H9 (cell line): ENCODE data around the gene TRIO. TPM values are rescaled to one million over a fixed set of nuclear protein-coding genes. Genes with fewer than 3 reads are reported as not detected.

ENCODE experiments used
- DNase-seq: peaks from one replicate; pipeline ENCODE4 v3.0.0-alpha.2; 2017
- H2AFZ ChIP-seq: one replicate; pipeline ENCODE4 v1.6.1; 2013; ENCODE audit warnings: mild to moderate bottlenecking, low read length, control low read depth, moderate library complexity
- H2AK5ac ChIP-seq: 2 replicates; pipeline ENCODE4 v1.6.1; 2013; ENCODE audit warnings: low read length, control low read depth, mixed read lengths; ENCODE audit not compliant: insufficient read length
- H2BK120ac ChIP-seq: one replicate; pipeline ENCODE4 v1.6.1; 2013; ENCODE audit warnings: low read depth, mild to moderate bottlenecking, low read length, control low read depth, inconsistent platforms; ENCODE audit not compliant: poor library complexity, severe bottlenecking
- H2BK12ac ChIP-seq: 2 replicates; pipeline ENCODE4 v1.6.1; 2013; ENCODE audit warnings: low read length, control low read depth, mixed read lengths, low read depth; ENCODE audit not compliant: insufficient read length
- H2BK15ac ChIP-seq: 2 replicates; pipeline ENCODE4 v1.6.1; 2013; ENCODE audit warnings: low read depth, low read length, control low read depth
- H2BK20ac ChIP-seq: one replicate; pipeline ENCODE4 v1.6.1; 2013; ENCODE audit warnings: low read depth, mild to moderate bottlenecking, low read length, control low read depth, inconsistent platforms; ENCODE audit not compliant: poor library complexity, severe bottlenecking
- H2BK5ac ChIP-seq: 2 replicates; pipeline ENCODE4 v1.6.1; 2013; ENCODE audit warnings: low read length, control low read depth, mixed read lengths; ENCODE audit not compliant: insufficient read length
- H3K14ac ChIP-seq: 2 replicates; pipeline ENCODE4 v1.6.1; 2013; ENCODE audit warnings: low read length, control low read depth; ENCODE audit not compliant: insufficient read depth
- H3K18ac ChIP-seq: 2 replicates; pipeline ENCODE4 v1.6.1; 2013; ENCODE audit warnings: low read depth, mild to moderate bottlenecking, mixed read lengths, low read length, control low read depth; ENCODE audit not compliant: insufficient read length
- H3K23ac ChIP-seq: 2 replicates; pipeline ENCODE4 v1.6.1; 2013; ENCODE audit warnings: low read length, control low read depth, mixed read lengths, low read depth; ENCODE audit not compliant: insufficient read length
- H3K23me2 ChIP-seq: 2 replicates; pipeline ENCODE4 v1.6.1; 2013; ENCODE audit warnings: low read depth, mild to moderate bottlenecking, mixed read lengths, low read length, control low read depth; ENCODE audit not compliant: insufficient read length, poor library complexity, severe bottlenecking
- H3K27ac ChIP-seq: 2 replicates; pipeline ENCODE4 v1.5.1; 2013; ENCODE audit warnings: low read length, control low read depth, mixed read lengths, low read depth; ENCODE audit not compliant: insufficient read length
- H3K27me3 ChIP-seq: 2 replicates; pipeline ENCODE4 v1.6.1; 2013; ENCODE audit warnings: low read length, control low read depth, inconsistent platforms; ENCODE audit not compliant: insufficient read depth
- H3K4ac ChIP-seq: 2 replicates; pipeline ENCODE4 v1.6.1; 2013; ENCODE audit warnings: low read depth, mild to moderate bottlenecking, control low read depth, inconsistent platforms, low read length, moderate library complexity
- H3K4me1 ChIP-seq: 2 replicates; pipeline ENCODE4 v1.6.1; 2013; ENCODE audit warnings: low read length, control low read depth, inconsistent platforms; ENCODE audit not compliant: insufficient read depth
- H3K4me2 ChIP-seq: 2 replicates; pipeline ENCODE4 v1.6.1; 2013; ENCODE audit warnings: low read length, control low read depth, mixed read lengths; ENCODE audit not compliant: insufficient read length, insufficient read depth
- H3K56ac ChIP-seq: 2 replicates; pipeline ENCODE4 v1.6.1; 2013; ENCODE audit warnings: low read depth, mild to moderate bottlenecking, mixed read lengths, low read length, control low read depth; ENCODE audit not compliant: insufficient read length
- H3K79me1 ChIP-seq: 2 replicates; pipeline ENCODE4 v1.6.1; 2013; ENCODE audit warnings: low read depth, mild to moderate bottlenecking, moderate library complexity, low read length, control low read depth, inconsistent platforms; ENCODE audit not compliant: insufficient read depth, poor library complexity, severe bottlenecking
- H3K79me2 ChIP-seq: 2 replicates; pipeline ENCODE4 v1.6.1; 2013; ENCODE audit warnings: low read length, control low read depth, inconsistent platforms; ENCODE audit not compliant: insufficient read depth
- H3K9ac ChIP-seq: 2 replicates; pipeline ENCODE4 v1.6.1; 2013; ENCODE audit warnings: low read length, control low read depth, mixed read lengths; ENCODE audit not compliant: insufficient read length; ENCODE audit errors: extremely low read depth
- H3K9me3 ChIP-seq: one replicate; pipeline ENCODE4 v1.6.1; 2013; ENCODE audit warnings: low read depth, low read length, inconsistent platforms; ENCODE audit not compliant: control insufficient read depth
- H3T11ph ChIP-seq: one replicate; pipeline ENCODE4 v1.6.1; 2013; ENCODE audit warnings: mild to moderate bottlenecking, low read length, control low read depth, inconsistent platforms
- H4K20me1 ChIP-seq: one replicate; pipeline ENCODE4 v1.6.1; 2013; ENCODE audit not compliant: control insufficient read depth, insufficient read length, insufficient read depth
- H4K5ac ChIP-seq: 2 replicates; pipeline ENCODE4 v1.6.1; 2013; ENCODE audit warnings: low read depth, mild to moderate bottlenecking, mixed read lengths, low read length, control low read depth; ENCODE audit not compliant: insufficient read length
- H4K8ac ChIP-seq: replicated peaks from 2 replicates; pipeline ENCODE4 v1.6.1; 2013; ENCODE audit warnings: low read length, control low read depth, mixed read lengths, low read depth; ENCODE audit not compliant: insufficient read length
- H4K91ac ChIP-seq: 2 replicates; pipeline ENCODE4 v1.6.1; 2013; ENCODE audit warnings: low read depth, mild to moderate bottlenecking, moderate library complexity, mixed read lengths, low read length, control low read depth; ENCODE audit not compliant: insufficient read length
- H3K27ac Mint-ChIP-seq, 3 experiments: 2 replicates in 2 of 3; 3 replicates in 1 of 3; pipeline ENCODE4 v1.8.0; 2020 to 2021; ENCODE audit warnings: mixed read lengths in 3 of 3, mild to moderate bottlenecking in 1 of 3, moderate library complexity in 1 of 3
- H3K27me3 Mint-ChIP-seq: 2 replicates; pipeline ENCODE4 v1.8.0; 2021; ENCODE audit warnings: low read depth, mild to moderate bottlenecking, moderate library complexity, mixed read lengths
- H3K36me3 Mint-ChIP-seq, 3 experiments: 2 replicates in 2 of 3; 3 replicates in 1 of 3; pipeline ENCODE4 v1.8.0; 2020 to 2021; ENCODE audit warnings: low read depth in 3 of 3, mixed read lengths in 3 of 3; ENCODE audit not compliant: insufficient read depth in 1 of 3
- H3K4me1 Mint-ChIP-seq, 2 experiments: 2 replicates each; pipeline ENCODE4 v1.8.0; 2020; ENCODE audit warnings: mixed read lengths in 2 of 2
- H3K4me3 Mint-ChIP-seq, 2 experiments: 2 replicates in 1 of 2; 3 replicates in 1 of 2; pipeline ENCODE4 v1.8.0; 2020 to 2021; ENCODE audit warnings: mild to moderate bottlenecking in 2 of 2, mixed read lengths in 2 of 2, moderate library complexity in 1 of 2
- H3K9me3 Mint-ChIP-seq, 2 experiments: 2 replicates in 1 of 2; 3 replicates in 1 of 2; pipeline ENCODE4 v1.8.0; 2020; ENCODE audit warnings: mild to moderate bottlenecking in 2 of 2, mixed read lengths in 2 of 2, moderate library complexity in 1 of 2
- CTCF ChIP-seq: fragments of 200-600 bp; sonication (generic); conservative IDR thresholded peaks from 3 replicates; pipeline ENCODE4 v1.8.0; 2021; ENCODE audit warnings: antibody characterized with exemption, mild to moderate bottlenecking
- WGBS: extraction: QIAGEN DNeasy Blood & Tissue Kit; methylation state at CpG from one replicate; pipeline ENCODE4 v1.1.7; 2013; ENCODE audit warnings: missing lambda C conversion rate, low lambda C conversion rate, mixed read lengths; ENCODE audit not compliant: insufficient read length; ENCODE audit errors: extremely low coverage; 5-methylcytosine and 5-hydroxymethylcytosine counted together
- total RNA-seq: library from RNA; stranded (reverse); gene quantifications from 2 replicates; pipeline ENCODE4 v1.2.1, GENCODE V29; 2021

TRIO gene
- total RNA-seq, 1 experiment from 2014 or later: 87.8 TPM

GRCh38 chr5:14510880-14511279 lies 367.7 kb downstream of the TRIO start:
- H3K4me3 Mint-ChIP-seq: no peak overlapping the region
- H2AFZ ChIP-seq: no peak overlapping the region
- peaks cover 3 to 4% of the 10 kb centered on the region in 2 experiments; a peak in 3 of 5 replicates for H3K9me3 Mint-ChIP-seq
- no peak overlapping the region for H2BK120ac ChIP-seq
- H2BK5ac ChIP-seq: no peak overlapping the region
- no peaks in the 10 kb centered on the region for H3K9me3 ChIP-seq
- H3K56ac ChIP-seq: no peak overlapping the region
- H3T11ph ChIP-seq: no peak overlapping the region
- no peak overlapping the region for H3K4me2 ChIP-seq
- H3K4me1 Mint-ChIP-seq: peaks cover 8 to 9% of the 10 kb centered on the region in 2 experiments
- H3K4ac ChIP-seq: no peak overlapping the region
- H3K23me2 ChIP-seq: no peaks in the 10 kb centered on the region
- H3K27ac Mint-ChIP-seq: no peak overlapping the region
- H3K18ac ChIP-seq: no peak overlapping the region
- no peak overlapping the region for H3K9ac ChIP-seq
- H3K79me1 ChIP-seq: no peaks in the 10 kb centered on the region
- no peaks in the 10 kb centered on the region for H3K4me1 ChIP-seq
- H3K23ac ChIP-seq: no peak overlapping the region
- H3K36me3 Mint-ChIP-seq: peaks cover 4 to 16% (median 15%) of the 10 kb centered on the region in 3 experiments; a peak in 5 of 7 replicates
- H4K20me1 ChIP-seq: no peaks in the 10 kb centered on the region
- TF ChIP-seq CTCF: no peak
- no CpG with 5 or more reads among the region's 6 CpGs for WGBS
- H4K8ac ChIP-seq: no peak overlapping the region
- H2BK20ac ChIP-seq: no peak overlapping the region
- H2BK15ac ChIP-seq: no peak overlapping the region
- H3K14ac ChIP-seq: no peak overlapping the region
- H2BK12ac ChIP-seq: no peak overlapping the region
- DNase-seq: no peak
- H2AK5ac ChIP-seq: no peak overlapping the region
- no peak overlapping the region for H4K5ac ChIP-seq
- H3K27me3 ChIP-seq: no peaks in the 10 kb centered on the region
- no peaks in the 10 kb centered on the region for H3K27me3 Mint-ChIP-seq
- H3K27ac ChIP-seq: no peak overlapping the region
- no peak overlapping the region for H4K91ac ChIP-seq
- H3K79me2 ChIP-seq: no peaks in the 10 kb centered on the region
